ENCODE data around the gene SEC22A. TPM values are rescaled to one million over a fixed set of nuclear protein-coding genes. Genes with fewer than 3 reads are reported as not detected.

The SEC22A gene
- total RNA-seq, 5 donors from 2014 or later (not counting 1 experiment from before 2014, with no cell fraction given) = 14.4 to 22.5 (median 18.7) TPM

- CTCF ChIA-PET = no interaction called here
- no peaks in the 10 kb centered on the region for H3K36me3 Mint-ChIP-seq
- Histone ChIP-seq H3K36me3 (ENCODE audit: control insufficient read depth in 2 of 2, extremely low read depth in 1 of 2, insufficient read depth in 1 of 2, low read length in 1 of 2) (no peaks in the 10 kb centered on the region), H3K27me3 (replicated peaks in 1 of 2; ENCODE audit: control insufficient read depth in 2 of 2, extremely low read depth in 1 of 2, insufficient read depth in 2 of 2, low read length in 1 of 2) (peaks cover 0 to 28% of the 10 kb centered on the region in 2 experiments), H3K4me3 (ENCODE audit: control insufficient read depth in 1 of 2, extremely low read depth in 1 of 2, low read length in 1 of 2) (no peak overlapping the region), H3K4me1 (ENCODE audit: control insufficient read depth in 1 of 2, extremely low read depth in 1 of 2, insufficient read depth in 2 of 2, low read length in 2 of 2) (no peaks in the 10 kb centered on the region), H3K9me3 (no peaks in the 10 kb centered on the region), H3K27ac (ENCODE audit: low read length) (no peak overlapping the region)
- ATAC-seq (replicated peaks in 1 of 4) (no peak), DNase-seq (no peak)
- WGBS (ENCODE audit: insufficient coverage) = 83% methylated on average over 2 of the region's 5 CpGs
- no peaks in the 10 kb centered on the region for H3K9me3 Mint-ChIP-seq
- peaks cover 8 to 16% of the 10 kb centered on the region in 2 donors for H3K27me3 Mint-ChIP-seq
- no peak overlapping the region for H3K27ac Mint-ChIP-seq
- H3K4me3 Mint-ChIP-seq = no peak overlapping the region
- POLR2A ChIA-PET = no interaction called here
- H3K4me1 Mint-ChIP-seq = no peaks in the 10 kb centered on the region
Measured at GRCh38 chr3:123313889-123314288, 112.1 kb downstream of the SEC22A start.

GRCh38 chr3:123314359-123315270 is 112.9 kb downstream of the SEC22A start:
- H3K4me1 Mint-ChIP-seq = no peaks in the 10 kb centered on the region
- Histone ChIP-seq H3K9me3 (no peaks in the 10 kb centered on the region), H3K27ac (ENCODE audit: low read length) (no peak overlapping the region), H3K27me3 (replicated peaks in 1 of 2; ENCODE audit: control insufficient read depth in 2 of 2, extremely low read depth in 1 of 2, insufficient read depth in 2 of 2, low read length in 1 of 2) (peaks cover 0 to 31% of the 10 kb centered on the region in 2 experiments), H3K36me3 (ENCODE audit: control insufficient read depth in 2 of 2, extremely low read depth in 1 of 2, insufficient read depth in 1 of 2, low read length in 1 of 2) (no peaks in the 10 kb centered on the region), H3K4me3 (ENCODE audit: control insufficient read depth in 1 of 2, extremely low read depth in 1 of 2, low read length in 1 of 2) (no peak overlapping the region), H3K4me1 (ENCODE audit: control insufficient read depth in 1 of 2, extremely low read depth in 1 of 2, insufficient read depth in 2 of 2, low read length in 2 of 2) (no peaks in the 10 kb centered on the region)
- ChIA-PET POLR2A (no interaction called here), CTCF (no interaction called here)
- DNase-seq (no peak), ATAC-seq (replicated peaks in 1 of 4) (no peak)
- H3K27ac Mint-ChIP-seq = no peak overlapping the region
- no peaks in the 10 kb centered on the region for H3K9me3 Mint-ChIP-seq
- WGBS (ENCODE audit: insufficient coverage) = 44% methylated on average over 12 of the region's 14 CpGs
- H3K36me3 Mint-ChIP-seq = no peaks in the 10 kb centered on the region
- H3K27me3 Mint-ChIP-seq = peaks cover 8 to 16% of the 10 kb centered on the region in 2 donors
- no peak overlapping the region for H3K4me3 Mint-ChIP-seq

GRCh38 chr3:123315271-123315595 is 113.5 kb downstream of the SEC22A start:
- WGBS (ENCODE audit: insufficient coverage) = 67% methylated on average over 4 of the region's 4 CpGs

GRCh38 chr3:123317716-123318115 is 116.0 kb downstream of the SEC22A start:
- 85% methylated on average over 7 of the region's 14 CpGs for WGBS (ENCODE audit: insufficient coverage)
- Histone ChIP-seq H3K9me3 (no peaks in the 10 kb centered on the region), H3K4me1 (ENCODE audit: control insufficient read depth in 1 of 2, extremely low read depth in 1 of 2, insufficient read depth in 2 of 2, low read length in 2 of 2) (no peaks in the 10 kb centered on the region), H3K27ac (ENCODE audit: low read length) (no peak overlapping the region), H3K27me3 (replicated peaks in 1 of 2; ENCODE audit: control insufficient read depth in 2 of 2, extremely low read depth in 1 of 2, insufficient read depth in 2 of 2, low read length in 1 of 2) (peaks cover 0 to 41% of the 10 kb centered on the region in 2 experiments), H3K36me3 (ENCODE audit: control insufficient read depth in 2 of 2, extremely low read depth in 1 of 2, insufficient read depth in 1 of 2, low read length in 1 of 2) (no peaks in the 10 kb centered on the region), H3K4me3 (ENCODE audit: control insufficient read depth in 1 of 2, extremely low read depth in 1 of 2, low read length in 1 of 2) (no peak overlapping the region)
- Mint-ChIP-seq H3K9me3 (no peaks in the 10 kb centered on the region), H3K27ac (no peak overlapping the region), H3K4me1 (no peaks in the 10 kb centered on the region), H3K36me3 (no peaks in the 10 kb centered on the region), H3K27me3 (peaks cover 8 to 36% of the 10 kb centered on the region in 2 donors), H3K4me3 (no peak overlapping the region)
- ATAC-seq (replicated peaks in 1 of 4) = no peak
- POLR2A ChIA-PET = no interaction called here
- CTCF ChIA-PET = interaction anchor here in 1 of 2 donors (0.6 kb wide), 1 partner anchor 20 kb away, joined by 3 read pairs; no protein-coding TSS in a partner anchor
- DNase-seq = no peak

More at GRCh38 chr3:123315271-123315595, 113.5 kb downstream of the SEC22A start:
- Mint-ChIP-seq H3K27me3 (peaks cover 8 to 22% of the 10 kb centered on the region in 2 donors), H3K4me1 (no peaks in the 10 kb centered on the region), H3K27ac (no peak overlapping the region), H3K36me3 (no peaks in the 10 kb centered on the region), H3K4me3 (no peak overlapping the region), H3K9me3 (no peaks in the 10 kb centered on the region)
- ChIA-PET POLR2A (no interaction called here), CTCF (no interaction called here)
- Histone ChIP-seq H3K36me3 (ENCODE audit: control insufficient read depth in 2 of 2, extremely low read depth in 1 of 2, insufficient read depth in 1 of 2, low read length in 1 of 2) (no peaks in the 10 kb centered on the region), H3K9me3 (no peaks in the 10 kb centered on the region), H3K4me1 (ENCODE audit: control insufficient read depth in 1 of 2, extremely low read depth in 1 of 2, insufficient read depth in 2 of 2, low read length in 2 of 2) (no peaks in the 10 kb centered on the region), H3K4me3 (ENCODE audit: control insufficient read depth in 1 of 2, extremely low read depth in 1 of 2, low read length in 1 of 2) (no peak overlapping the region), H3K27ac (ENCODE audit: low read length) (no peak overlapping the region), H3K27me3 (replicated peaks in 1 of 2; ENCODE audit: control insufficient read depth in 2 of 2, extremely low read depth in 1 of 2, insufficient read depth in 2 of 2, low read length in 1 of 2) (peaks cover 0 to 29% of the 10 kb centered on the region in 2 experiments)
- ATAC-seq (replicated peaks in 1 of 4) (no peak), DNase-seq (no peak)

GRCh38 chr3:123318374-123318773 is 116.6 kb downstream of the SEC22A start:
- Histone ChIP-seq H3K27me3 (replicated peaks in 1 of 2; ENCODE audit: control insufficient read depth in 2 of 2, extremely low read depth in 1 of 2, insufficient read depth in 2 of 2, low read length in 1 of 2) (peaks cover 0 to 42% of the 10 kb centered on the region in 2 experiments), H3K4me3 (ENCODE audit: control insufficient read depth in 1 of 2, extremely low read depth in 1 of 2, low read length in 1 of 2) (no peak overlapping the region), H3K9me3 (no peaks in the 10 kb centered on the region), H3K27ac (ENCODE audit: low read length) (no peak overlapping the region), H3K4me1 (ENCODE audit: control insufficient read depth in 1 of 2, extremely low read depth in 1 of 2, insufficient read depth in 2 of 2, low read length in 2 of 2) (no peaks in the 10 kb centered on the region), H3K36me3 (ENCODE audit: control insufficient read depth in 2 of 2, extremely low read depth in 1 of 2, insufficient read depth in 1 of 2, low read length in 1 of 2) (no peaks in the 10 kb centered on the region)
- H3K27ac Mint-ChIP-seq = no peak overlapping the region
- peaks cover 13 to 42% of the 10 kb centered on the region in 2 donors for H3K27me3 Mint-ChIP-seq
- H3K4me3 Mint-ChIP-seq = no peak overlapping the region
- no peak for DNase-seq
- no peaks in the 10 kb centered on the region for H3K9me3 Mint-ChIP-seq
- no peak for ATAC-seq (replicated peaks in 1 of 4)
- H3K4me1 Mint-ChIP-seq = no peaks in the 10 kb centered on the region
- no peaks in the 10 kb centered on the region for H3K36me3 Mint-ChIP-seq
- ChIA-PET POLR2A (no interaction called here), CTCF (no interaction called here)
- WGBS (ENCODE audit: insufficient coverage) = 54% methylated on average over 3 of the region's 3 CpGs

GRCh38 chr3:123319760-123320159 is 118.0 kb downstream of the SEC22A start:
- H3K27me3 Mint-ChIP-seq = peaks cover 12 to 42% of the 10 kb centered on the region in 2 donors

More at GRCh38 chr3:123319760-123320159, 118.0 kb downstream of the SEC22A start:
- DNase-seq = no peak
- H3K9me3 ChIP-seq = no peaks in the 10 kb centered on the region
- Mint-ChIP-seq H3K4me3 (no peak overlapping the region), H3K36me3 (no peaks in the 10 kb centered on the region), H3K4me1 (no peaks in the 10 kb centered on the region), H3K9me3 (no peaks in the 10 kb centered on the region), H3K27ac (no peak overlapping the region)
- 67% methylated on average over 5 of the region's 10 CpGs for WGBS (ENCODE audit: insufficient coverage)
- ChIA-PET CTCF (no interaction called here), POLR2A (no interaction called here)
- peaks cover 0 to 37% of the 10 kb centered on the region in 2 experiments for H3K27me3 ChIP-seq (replicated peaks in 1 of 2; ENCODE audit: control insufficient read depth in 2 of 2, extremely low read depth in 1 of 2, insufficient read depth in 2 of 2, low read length in 1 of 2)
- H3K4me1 ChIP-seq (ENCODE audit: control insufficient read depth in 1 of 2, extremely low read depth in 1 of 2, insufficient read depth in 2 of 2, low read length in 2 of 2) = no peaks in the 10 kb centered on the region
- no peak for ATAC-seq (replicated peaks in 1 of 4)
- H3K4me3 ChIP-seq (ENCODE audit: control insufficient read depth in 1 of 2, extremely low read depth in 1 of 2, low read length in 1 of 2) = no peak overlapping the region
- no peaks in the 10 kb centered on the region for H3K36me3 ChIP-seq (ENCODE audit: control insufficient read depth in 2 of 2, extremely low read depth in 1 of 2, insufficient read depth in 1 of 2, low read length in 1 of 2)
- H3K27ac ChIP-seq (ENCODE audit: low read length) = no peak overlapping the region
